B cell (primary cell): ENCODE measurements around the gene ADGRA1. TPM values are rescaled to one million over a fixed set of nuclear protein-coding genes. Genes with fewer than 3 reads are reported as not detected.

Experiments
- ATAC-seq: fragments of 200-7000 bp; cut with Tn5 transposase; one replicate; pipeline ENCODE4 v1.10.0; 2021; ENCODE audit warnings: low read depth, mild to moderate bottlenecking, moderate number of reproducible peaks, moderate library complexity
- CTCF ChIA-PET: fragments of 350-600 bp; sonication (Branson Sonifier 250); formaldehyde crosslinking; loops from one replicate; lab custom pipeline; 2021; ENCODE audit warnings: antibody characterized with exemption, inconsistent platforms; lab: Charles Lee
- POLR2A ChIA-PET: fragments of 350-600 bp; sonication (Branson Sonifier 250); formaldehyde crosslinking; loops from one replicate; lab custom pipeline; 2021; ENCODE audit warnings: antibody characterized with exemption; lab: Charles Lee
- DNase-seq: peaks from one replicate; pipeline ENCODE4 v3.0.0; 2013
- H2AFZ ChIP-seq: 2 replicates; pipeline ENCODE4 v1.6.1; 2012; ENCODE audit warnings: mild to moderate bottlenecking, low read depth, low read length; ENCODE audit not compliant: insufficient read depth, poor library complexity, severe bottlenecking
- H3K27ac ChIP-seq, 2 donors: 1 replicate in 1 of 2; 2 replicates in 1 of 2; pipeline ENCODE4 v1.5.1; 2012 to 2013; ENCODE audit warnings: low read length in 2 of 2, mild to moderate bottlenecking in 2 of 2, moderate library complexity in 1 of 2
- H3K27me3 ChIP-seq, 4 experiments: fragments of 200-600 bp in 1 of 4; sonication (generic) in 1 of 4; replicated peaks in 1 of 4; 1 replicate in 2 of 4; 2 replicates in 2 of 4; pipeline versions ENCODE4 v1.6.1 to v1.7.0; 2013 to 2016; ENCODE audit warnings: low read length in 3 of 4, mild to moderate bottlenecking in 2 of 4, mixed read lengths in 1 of 4, moderate library complexity in 1 of 4; ENCODE audit not compliant: insufficient read depth in 4 of 4, control insufficient read depth in 3 of 4; ENCODE audit errors: control extremely low read depth in 1 of 4
- H3K36me3 ChIP-seq, 2 experiments: replicated peaks in 1 of 2; 1 replicate in 1 of 2; 2 replicates in 1 of 2; pipeline versions ENCODE4 v1.6.1 to v1.7.1; 2013; ENCODE audit warnings: low read length in 1 of 2; ENCODE audit not compliant: insufficient read depth in 2 of 2, control insufficient read depth in 1 of 2; ENCODE audit errors: control extremely low read depth in 1 of 2, extremely low read depth in 1 of 2
- H3K4me1 ChIP-seq, 2 donors: fragments of 200-600 bp in 1 of 2; sonication (generic) in 1 of 2; 1 replicate in 1 of 2; 2 replicates in 1 of 2; pipeline versions ENCODE4 v1.5.1 to v1.6.1; 2013 to 2017; ENCODE audit warnings: low read length in 2 of 2; ENCODE audit not compliant: control insufficient read depth in 2 of 2, insufficient read depth in 2 of 2
- H3K4me2 ChIP-seq: replicated peaks from 2 replicates; pipeline ENCODE3; 2012; ENCODE audit warnings: mild to moderate bottlenecking, low read depth, low read length; ENCODE audit not compliant: poor library complexity, severe bottlenecking
- H3K4me3 ChIP-seq, 5 experiments: fragments of 200-600 bp in 1 of 5; sonication (generic) in 1 of 5; 1 replicate in 3 of 5; 2 replicates in 2 of 5; pipeline versions ENCODE4 v1.5.1 to v1.7.0; 2011 to 2016; ENCODE audit warnings: low read length in 4 of 5, mild to moderate bottlenecking in 4 of 5, low read depth in 2 of 5, control low read depth in 1 of 5, moderate library complexity in 1 of 5; ENCODE audit not compliant: insufficient read depth in 1 of 5; ENCODE audit errors: control extremely low read depth in 1 of 5, extremely low read depth in 1 of 5
- H3K79me2 ChIP-seq: fragments of 200-600 bp; sonication (generic); one replicate; pipeline ENCODE4 v1.6.0; 2016; ENCODE audit warnings: low read length; ENCODE audit not compliant: control insufficient read depth, insufficient read depth
- H3K9ac ChIP-seq: fragments of 200-600 bp; sonication (generic); 2 replicates; pipeline ENCODE4 v1.6.1; 2017; ENCODE audit warnings: mild to moderate bottlenecking, low read length, moderate library complexity
- H3K9me3 ChIP-seq, 3 donors: one replicate each; pipeline versions ENCODE4 v1.6.1 to v1.7.1; 2013; ENCODE audit warnings: low read length in 2 of 3; ENCODE audit not compliant: control insufficient read depth in 2 of 3, insufficient read depth in 1 of 3; ENCODE audit errors: control extremely low read depth in 1 of 3
- H4K20me1 ChIP-seq: 2 replicates; pipeline ENCODE4 v1.6.0; 2012; ENCODE audit warnings: mild to moderate bottlenecking, low read length; ENCODE audit not compliant: insufficient read depth, control insufficient read depth, poor library complexity, severe bottlenecking
- H3K27ac Mint-ChIP-seq: one replicate; pipeline ENCODE4 v1.8.0; 2021; ENCODE audit warnings: mixed read lengths
- H3K27me3 Mint-ChIP-seq: one replicate; pipeline ENCODE4 v1.8.0; 2021; ENCODE audit warnings: mixed read lengths
- H3K4me1 Mint-ChIP-seq: one replicate; pipeline ENCODE4 v1.8.0; 2021; ENCODE audit warnings: mixed read lengths
- H3K4me3 Mint-ChIP-seq: one replicate; pipeline ENCODE4 v1.8.0; 2021; ENCODE audit warnings: mixed read lengths
- H3K9me3 Mint-ChIP-seq: one replicate; pipeline ENCODE4 v1.8.0; 2022; ENCODE audit warnings: mixed read lengths; ENCODE audit not compliant: insufficient read depth
- CTCF ChIP-seq: fragments of 200-600 bp; IDR thresholded peaks from one replicate; pipeline ENCODE4 v1.8.0; 2022; ENCODE audit warnings: antibody characterized with exemption, mild to moderate bottlenecking
- EZH2 ChIP-seq: IDR thresholded peaks from 2 replicates; pipeline ENCODE4 v1.6.1; 2012; ENCODE audit warnings: borderline replicate concordance, low read depth, mild to moderate bottlenecking, moderate library complexity, low read length; ENCODE audit not compliant: insufficient read depth, poor library complexity, severe bottlenecking
- WGBS: methylation state at CpG from one replicate; pipeline ENCODE4 v1.1.5; 2013; ENCODE audit warnings: missing lambda C conversion rate; ENCODE audit not compliant: insufficient coverage; 5-methylcytosine and 5-hydroxymethylcytosine counted together
- intact Hi-C: fragments of 100-400 bp; cut with micrococcal nuclease; formaldehyde crosslinking; loops from one replicate; pipeline ENCODE4 v1.10.0; 2022
- polyA plus RNA-seq: library from polyadenylated mRNA; depleted of rRNA; stranded (reverse); fragments of >200 nt; gene quantifications from 2 replicates; pipeline ENCODE4 v1.2.3, GENCODE V29; 2012
- total RNA-seq, 2 donors: library from RNA; stranded (reverse); fragments of 120-200 nt in 1 of 2; gene quantifications; 1 replicate in 1 of 2; 2 replicates in 1 of 2; pipeline versions ENCODE4 v1.2.3 to v1.2.4, GENCODE V29; 2013 to 2022

Gene ADGRA1
- total and polyA plus RNA-seq, 2 donors (not counting 1 experiment from before 2014, with no cell fraction given): not detected

GRCh38 chr10:133115453-133115842 lies 27.7 kb downstream of the ADGRA1 start:
- Histone ChIP-seq H3K9ac (no peak overlapping the region), H3K4me2 (no peak overlapping the region), H3K27me3 (no peaks in the 10 kb centered on the region), H3K4me3 (no peak overlapping the region), H3K79me2 (no peaks in the 10 kb centered on the region), H2AFZ (no peak overlapping the region), H4K20me1 (no peaks in the 10 kb centered on the region), H3K9me3 (peaks cover 0 to 51% (median 0%) of the 10 kb centered on the region in 3 donors), H3K27ac (no peak overlapping the region), H3K4me1 (no peaks in the 10 kb centered on the region), H3K36me3 (no peaks in the 10 kb centered on the region)
- DNase-seq (no peak), ATAC-seq (no peak)
- Mint-ChIP-seq H3K9me3 (peaks cover 6% of the 10 kb centered on the region), H3K27ac (no peak overlapping the region), H3K4me3 (no peak overlapping the region), H3K27me3 (peaks cover 3% of the 10 kb centered on the region), H3K4me1 (no peaks in the 10 kb centered on the region)
- intact Hi-C loops: no loop called here
- ChIA-PET POLR2A (no interaction called here), CTCF (no interaction called here)
- WGBS: 82% methylated on average over 7 of the region's 13 CpGs
- TF ChIP-seq CTCF (no peak), EZH2 (no peak)

GRCh38 chr10:133115976-133116375 lies 28.3 kb downstream of the ADGRA1 start:
- TF ChIP-seq CTCF (no peak), EZH2 (no peak)
- no peaks in the 10 kb centered on the region for H3K27me3 ChIP-seq
- Mint-ChIP-seq H3K9me3 (peaks cover 7% of the 10 kb centered on the region), H3K4me1 (no peaks in the 10 kb centered on the region), H3K27me3 (peaks cover 3% of the 10 kb centered on the region), H3K4me3 (no peak overlapping the region), H3K27ac (no peak overlapping the region)
- no peaks in the 10 kb centered on the region for H4K20me1 ChIP-seq
- no peaks in the 10 kb centered on the region for H3K79me2 ChIP-seq
- no peak overlapping the region for H3K4me2 ChIP-seq
- no peak overlapping the region for H2AFZ ChIP-seq
- intact Hi-C loops: no loop called here
- ChIA-PET POLR2A (no interaction called here), CTCF (no interaction called here)
- H3K9ac ChIP-seq: no peak overlapping the region
- H3K9me3 ChIP-seq: peaks cover 0 to 53% (median 0%) of the 10 kb centered on the region in 3 donors
- no peak overlapping the region for H3K27ac ChIP-seq
- no peaks in the 10 kb centered on the region for H3K36me3 ChIP-seq
- DNase-seq (no peak), ATAC-seq (no peak)
- WGBS: 90% methylated on average over 5 of the region's 17 CpGs
- H3K4me1 ChIP-seq: no peaks in the 10 kb centered on the region
- no peak overlapping the region for H3K4me3 ChIP-seq
